DND-41 (cell line): ENCODE data around the gene C4orf36.

Source experiments
- EZH2 ChIP-seq: IDR thresholded peaks from 3 replicates; pipeline ENCODE4 v1.6.1; 2012; ENCODE audit warnings: borderline replicate concordance, low read depth, mild to moderate bottlenecking, moderate library complexity, low read length, inconsistent platforms; ENCODE audit not compliant: severe bottlenecking
- TF ChIP-seq, protein P1 (sequence below): IDR thresholded peaks from 2 replicates; pipeline ENCODE4 v1.5.1; 2012; ENCODE audit warnings: borderline replicate concordance, low read length, moderate library complexity, mild to moderate bottlenecking; ENCODE audit not compliant: poor library complexity, severe bottlenecking; ENCODE audit errors: extremely low read depth

DNA sequence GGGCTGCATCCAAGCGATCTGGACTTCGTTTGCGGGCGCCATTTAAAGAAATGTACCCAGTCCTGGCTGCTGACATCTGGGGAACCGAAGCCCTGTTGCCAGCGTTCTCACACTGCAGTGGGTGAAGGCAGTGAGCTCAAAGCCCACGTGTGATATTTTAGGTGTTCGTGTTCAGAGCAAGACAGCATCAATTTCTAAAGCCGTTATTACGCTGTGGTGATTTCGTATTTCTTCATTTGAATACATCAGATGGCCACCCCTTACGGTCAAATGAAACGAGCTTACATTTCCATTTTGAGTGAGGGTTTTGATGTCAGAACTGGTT lies 376 bp upstream of the C4orf36 start:
- TF ChIP-seq, protein P1, sequence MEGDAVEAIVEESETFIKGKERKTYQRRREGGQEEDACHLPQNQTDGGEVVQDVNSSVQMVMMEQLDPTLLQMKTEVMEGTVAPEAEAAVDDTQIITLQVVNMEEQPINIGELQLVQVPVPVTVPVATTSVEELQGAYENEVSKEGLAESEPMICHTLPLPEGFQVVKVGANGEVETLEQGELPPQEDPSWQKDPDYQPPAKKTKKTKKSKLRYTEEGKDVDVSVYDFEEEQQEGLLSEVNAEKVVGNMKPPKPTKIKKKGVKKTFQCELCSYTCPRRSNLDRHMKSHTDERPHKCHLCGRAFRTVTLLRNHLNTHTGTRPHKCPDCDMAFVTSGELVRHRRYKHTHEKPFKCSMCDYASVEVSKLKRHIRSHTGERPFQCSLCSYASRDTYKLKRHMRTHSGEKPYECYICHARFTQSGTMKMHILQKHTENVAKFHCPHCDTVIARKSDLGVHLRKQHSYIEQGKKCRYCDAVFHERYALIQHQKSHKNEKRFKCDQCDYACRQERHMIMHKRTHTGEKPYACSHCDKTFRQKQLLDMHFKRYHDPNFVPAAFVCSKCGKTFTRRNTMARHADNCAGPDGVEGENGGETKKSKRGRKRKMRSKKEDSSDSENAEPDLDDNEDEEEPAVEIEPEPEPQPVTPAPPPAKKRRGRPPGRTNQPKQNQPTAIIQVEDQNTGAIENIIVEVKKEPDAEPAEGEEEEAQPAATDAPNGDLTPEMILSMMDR, result no peak
- no peak for TF ChIP-seq EZH2
